AG08395 (cell line): Measurements from ENCODE around the gene BORCS5.

Source experiments
- DNase-seq: peaks from one replicate; pipeline ENCODE4 v3.0.0; 2012; ENCODE audit warnings: mixed read lengths, low spot score

BORCS5 gene

GRCh38 chr12:12353276-12353675 lies 3.6 kb upstream of the BORCS5 start:
- DNase-seq: no peak

- no peak for DNase-seq
Measured at GRCh38 chr12:12353807-12354206, 3.1 kb upstream of the BORCS5 start.

- DNase-seq: no peak
Measured at GRCh38 chr12:12356467-12356895, 397 bp upstream of the BORCS5 start.

- peak; percentile 18 for DNase-seq
Measured at GRCh38 chr12:12357719-12358461, 1.0 kb downstream of the BORCS5 start.

- no peak for DNase-seq
Measured at GRCh38 chr12:12358528-12358927, 1.6 kb downstream of the BORCS5 start.

- no peak for DNase-seq
Measured at GRCh38 chr12:12364787-12365445, 8.0 kb downstream of the BORCS5 start.

- DNase-seq: no peak
Measured at GRCh38 chr12:12365446-12365802, 8.5 kb downstream of the BORCS5 start.

- no peak for DNase-seq
Measured at GRCh38 chr12:12365931-12366431, 9.1 kb downstream of the BORCS5 start.

GRCh38 chr12:12366701-12367481 lies 10.0 kb downstream of the BORCS5 start:
- DNase-seq: no peak

GRCh38 chr12:12367482-12367998 lies 10.7 kb downstream of the BORCS5 start:
- no peak for DNase-seq

- DNase-seq: no peak
Measured at GRCh38 chr12:12372946-12373722, 16.3 kb downstream of the BORCS5 start.

- DNase-seq: peak; percentile 76
Measured at GRCh38 chr12:12376646-12377448, 20.0 kb downstream of the BORCS5 start.

GRCh38 chr12:12378616-12379015 lies 21.7 kb downstream of the BORCS5 start:
- no peak for DNase-seq

- no peak for DNase-seq
Measured at GRCh38 chr12:12379831-12380730, 23.2 kb downstream of the BORCS5 start.

GRCh38 chr12:12380949-12381593 lies 24.2 kb downstream of the BORCS5 start:
- no peak for DNase-seq

- no peak for DNase-seq
Measured at GRCh38 chr12:12381982-12382381, 25.1 kb downstream of the BORCS5 start.

GRCh38 chr12:12384571-12385340 lies 27.9 kb downstream of the BORCS5 start:
- DNase-seq: no peak

- DNase-seq: peak; percentile 65
Measured at GRCh38 chr12:12387501-12387900, 30.6 kb downstream of the BORCS5 start.
